CD4-positive, alpha-beta memory T cell (primary cell): ENCODE data around the gene C16orf86. TPM values are rescaled to one million over a fixed set of nuclear protein-coding genes. Genes with fewer than 3 reads are reported as not detected.

Experiments
- CTCF ChIA-PET: fragments of 350-600 bp; sonication (Branson Sonifier 250); formaldehyde crosslinking; loops from one replicate; lab custom pipeline; 2021; ENCODE audit warnings: inconsistent platforms; ENCODE audit not compliant: partially characterized antibody; lab: Charles Lee
- POLR2A ChIA-PET: fragments of 350-600 bp; sonication (Branson Sonifier 250); formaldehyde crosslinking; loops from one replicate; lab custom pipeline; 2021; ENCODE audit not compliant: partially characterized antibody; lab: Charles Lee
- DNase-seq, 5 donors: peaks; one replicate each; pipeline versions ENCODE4 v3.0.0 to v3.0.0-alpha.2; 2020 to 2022; ENCODE audit warnings: mixed read lengths in 1 of 5
- H3K27ac ChIP-seq: one replicate; pipeline ENCODE4 v1.7.0; 2013; ENCODE audit warnings: low read depth, low read length
- H3K27me3 ChIP-seq: 2 replicates; pipeline ENCODE4 v1.7.0; 2013; ENCODE audit warnings: mild to moderate bottlenecking, low read length, moderate library complexity; ENCODE audit not compliant: insufficient read depth
- H3K36me3 ChIP-seq: 2 replicates; pipeline ENCODE4 v1.7.0; 2013; ENCODE audit warnings: mild to moderate bottlenecking, low read length, moderate library complexity; ENCODE audit not compliant: insufficient read depth
- H3K4me1 ChIP-seq: 2 replicates; pipeline ENCODE4 v1.7.0; 2013; ENCODE audit warnings: mild to moderate bottlenecking, low read length, moderate library complexity; ENCODE audit not compliant: insufficient read depth
- H3K4me3 ChIP-seq, 2 donors: one replicate each; pipeline ENCODE4 v1.7.0; 2013; ENCODE audit warnings: low read length in 2 of 2, mild to moderate bottlenecking in 1 of 2
- H3K9me3 ChIP-seq, 2 donors: one replicate each; pipeline ENCODE4 v1.7.0; 2013; ENCODE audit warnings: low read length in 2 of 2, control low read depth in 1 of 2; ENCODE audit not compliant: control insufficient read depth in 1 of 2
- H3K27ac Mint-ChIP-seq, 7 donors: one replicate each; pipeline ENCODE4 v1.8.0; 2020 to 2021; ENCODE audit warnings: mixed read lengths in 7 of 7, mild to moderate bottlenecking in 6 of 7, inconsistent platforms in 3 of 7, moderate library complexity in 3 of 7
- H3K27me3 Mint-ChIP-seq, 2 donors: one replicate each; pipeline ENCODE4 v1.8.0; 2020 to 2021; ENCODE audit warnings: mixed read lengths in 2 of 2
- H3K36me3 Mint-ChIP-seq, 2 donors: one replicate each; pipeline ENCODE4 v1.8.0; 2020 to 2021; ENCODE audit warnings: mixed read lengths in 2 of 2, inconsistent platforms in 1 of 2, mild to moderate bottlenecking in 1 of 2
- H3K4me1 Mint-ChIP-seq, 4 donors: one replicate each; pipeline ENCODE4 v1.8.0; 2020 to 2021; ENCODE audit warnings: mixed read lengths in 4 of 4, mild to moderate bottlenecking in 1 of 4
- H3K4me3 Mint-ChIP-seq, 8 donors: one replicate each; pipeline ENCODE4 v1.8.0; 2020 to 2021; ENCODE audit warnings: mixed read lengths in 8 of 8, mild to moderate bottlenecking in 7 of 8, moderate library complexity in 6 of 8, inconsistent platforms in 3 of 8
- H3K9me3 Mint-ChIP-seq, 8 donors: one replicate each; pipeline ENCODE4 v1.8.0; 2020 to 2021; ENCODE audit warnings: mixed read lengths in 8 of 8, mild to moderate bottlenecking in 5 of 8, inconsistent platforms in 3 of 8, moderate library complexity in 1 of 8
- intact Hi-C: fragments of 100-400 bp; cut with micrococcal nuclease; formaldehyde crosslinking; loops from one replicate; pipeline ENCODE4 v1.15.1; 2023
- polyA plus RNA-seq, 2 donors: library from polyadenylated mRNA; unstranded; fragments of 300-500 nt; fragmentation: Illumina TruSeq; gene quantifications; one replicate each; pipeline ENCODE4 v1.2.3, GENCODE V29; 2021
- total RNA-seq, 2 experiments: library from RNA; stranded (reverse); gene quantifications; one replicate each; pipeline ENCODE4 v1.2.3, GENCODE V29; 2021

C16orf86 gene
- total and polyA plus RNA-seq, 4 experiments from 2014 or later = 2.9 to 4.1 (median 3.8) TPM

- POLR2A ChIA-PET = interaction anchor here (1.3 to 9.5 kb wide), 13 partner anchors 12 to 163 kb away, joined by 4 to 190 read pairs (median 14); partner anchors contain the start of genes ACD, ATP6V0D1, C16orf86 and CTCF
- no peak for DNase-seq
- peak overlapping the region; percentile 93 for H3K27ac ChIP-seq
- Mint-ChIP-seq H3K9me3 (no peaks in the 10 kb centered on the region), H3K36me3 (peaks cover 3 to 13% of the 10 kb centered on the region in 2 donors), H3K4me3 (peak overlapping the region; percentile 51 to 74 (median 68)), H3K4me1 (peaks cover 2 to 28% (median 11%) of the 10 kb centered on the region in 4 donors), H3K27me3 (no peaks in the 10 kb centered on the region), H3K27ac (peak overlapping the region; percentile 67 to 94 (median 89))
- peaks cover 34% of the 10 kb centered on the region for H3K4me1 ChIP-seq
- CTCF ChIA-PET = interaction anchor here (0.7 to 15.0 kb wide), 24 partner anchors 10 to 189 kb away, joined by 3 to 329 read pairs (median 8); partner anchors contain the start of genes ACD, ATP6V0D1, C16orf86 and CTCF
- H3K36me3 ChIP-seq = peaks cover 17% of the 10 kb centered on the region
- no peaks in the 10 kb centered on the region for H3K9me3 ChIP-seq
- H3K4me3 ChIP-seq = no peak overlapping the region
- no peaks in the 10 kb centered on the region for H3K27me3 ChIP-seq
- intact Hi-C loops = loop anchor here (1.0 to 2.0 kb wide), 4 partner anchors 17 to 123 kb away; partner anchors contain the start of genes ACD, CTCF and PARD6A
These were observed 22.6 kb upstream of the C16orf86 start for GRCh38 chr16:67644038-67644437.

- CTCF ChIA-PET = interaction anchor here (0.6 to 15.0 kb wide), 38 partner anchors 12 to 238 kb away, joined by 3 to 329 read pairs (median 4); partner anchors contain the start of genes ACD, ATP6V0D1, C16orf86 and CTCF
- peaks cover 6 to 22% of the 10 kb centered on the region in 2 donors for H3K36me3 Mint-ChIP-seq
- H3K27ac Mint-ChIP-seq = peak overlapping the region; percentile 86 to 94 (median 88)
- peak overlapping the region; percentile 66 to 75 for H3K4me3 ChIP-seq
- H3K9me3 Mint-ChIP-seq = no peaks in the 10 kb centered on the region
- H3K27me3 ChIP-seq = no peaks in the 10 kb centered on the region
- peak overlapping the region; percentile 82 to 91 (median 88) for H3K4me3 Mint-ChIP-seq
- H3K36me3 ChIP-seq = peaks cover 32% of the 10 kb centered on the region
- POLR2A ChIA-PET = interaction anchor here (0.6 to 9.5 kb wide), 22 partner anchors 13 to 360 kb away, joined by 3 to 190 read pairs (median 8); partner anchors contain the start of genes ACD, ATP6V0D1, C16orf86 and CTCF
- no peaks in the 10 kb centered on the region for H3K9me3 ChIP-seq
- H3K27me3 Mint-ChIP-seq = no peaks in the 10 kb centered on the region
- peak overlapping the region; percentile 93 for H3K27ac ChIP-seq
- peaks cover 3 to 33% (median 17%) of the 10 kb centered on the region in 4 donors for H3K4me1 Mint-ChIP-seq
- intact Hi-C loops = loop anchor here (1.0 to 2.0 kb wide), 3 partner anchors 15 to 125 kb away; partner anchors contain the start of genes ACD and PARD6A
- H3K4me1 ChIP-seq = peaks cover 34% of the 10 kb centered on the region
- no peak for DNase-seq
These were observed 21.1 kb upstream of the C16orf86 start for GRCh38 chr16:67645397-67646121.

GRCh38 chr16:67647111-67647651, 19.4 kb upstream of the C16orf86 start:
- ChIA-PET POLR2A (interaction anchor here (1.4 to 9.5 kb wide), 7 partner anchors 11 to 288 kb away, joined by 4 to 190 read pairs (median 29); partner anchors contain the start of genes ACD, CTCF, PARD6A and RIPOR1), CTCF (interaction anchor here (0.5 to 15.0 kb wide), 4 partner anchors 16 to 126 kb away, joined by 3 to 329 read pairs (median 42); partner anchors contain the start of gene CTCF)
- H3K27me3 ChIP-seq = no peaks in the 10 kb centered on the region
- peak overlapping the region; percentile 93 for H3K27ac ChIP-seq
- Mint-ChIP-seq H3K27ac (peak overlapping the region in 2 of 7 donors; percentile 4 to 60), H3K9me3 (peaks cover 0 to 2% (median 0%) of the 10 kb centered on the region in 8 donors), H3K4me1 (peaks cover 6 to 36% (median 24%) of the 10 kb centered on the region in 4 donors), H3K36me3 (peaks cover 18 to 38% of the 10 kb centered on the region in 2 donors), H3K27me3 (no peaks in the 10 kb centered on the region), H3K4me3 (peak overlapping the region in 1 of 8 donors; percentile 9)
- peaks cover 48% of the 10 kb centered on the region for H3K36me3 ChIP-seq
- H3K4me3 ChIP-seq = no peak overlapping the region
- DNase-seq = no peak
- peaks cover 34% of the 10 kb centered on the region for H3K4me1 ChIP-seq
- intact Hi-C loops = no loop called here
- H3K9me3 ChIP-seq = no peaks in the 10 kb centered on the region

GRCh38 chr16:67647681-67648080, 18.9 kb upstream of the C16orf86 start:
- peaks cover 34% of the 10 kb centered on the region for H3K4me1 ChIP-seq
- no peak overlapping the region for H3K4me3 ChIP-seq
- intact Hi-C loops = no loop called here
- no peaks in the 10 kb centered on the region for H3K27me3 ChIP-seq
- Mint-ChIP-seq H3K9me3 (peaks cover 0 to 2% (median 0%) of the 10 kb centered on the region in 8 donors), H3K27me3 (no peaks in the 10 kb centered on the region), H3K27ac (no peak overlapping the region), H3K4me3 (no peak overlapping the region), H3K36me3 (peaks cover 19 to 40% of the 10 kb centered on the region in 2 donors), H3K4me1 (peaks cover 6 to 36% (median 25%) of the 10 kb centered on the region in 4 donors)
- H3K27ac ChIP-seq = no peak overlapping the region
- peaks cover 50% of the 10 kb centered on the region for H3K36me3 ChIP-seq
- CTCF ChIA-PET = interaction anchor here (0.5 to 15.0 kb wide), 3 partner anchors 16 to 126 kb away, joined by 3 to 329 read pairs (median 8); no protein-coding TSS in a partner anchor
- no peak for DNase-seq
- POLR2A ChIA-PET = interaction anchor here (0.6 to 9.5 kb wide), 5 partner anchors 11 to 360 kb away, joined by 3 to 164 read pairs (median 4); partner anchors contain the start of genes ACD, CTCF, PARD6A and RIPOR1
- no peaks in the 10 kb centered on the region for H3K9me3 ChIP-seq

GRCh38 chr16:67648088-67648763, 18.4 kb upstream of the C16orf86 start:
- H3K27ac Mint-ChIP-seq = peak overlapping the region in 2 of 7 donors; percentile 13 to 61
- H3K27me3 Mint-ChIP-seq = no peaks in the 10 kb centered on the region
- no peak overlapping the region for H3K4me3 Mint-ChIP-seq
- ChIA-PET POLR2A (interaction anchor here (0.6 to 9.5 kb wide), 4 partner anchors 10 to 359 kb away, joined by 3 to 164 read pairs (median 48); partner anchors contain the start of genes ACD, CTCF and PARD6A), CTCF (interaction anchor here (1.1 to 15.0 kb wide), 2 partner anchors 101 to 127 kb away, joined by 8 to 329 read pairs; no protein-coding TSS in a partner anchor)
- Histone ChIP-seq H3K9me3 (no peaks in the 10 kb centered on the region), H3K27me3 (no peaks in the 10 kb centered on the region), H3K4me1 (peaks cover 34% of the 10 kb centered on the region), H3K36me3 (peaks cover 50% of the 10 kb centered on the region), H3K27ac (no peak overlapping the region), H3K4me3 (no peak overlapping the region)
- peaks cover 0 to 2% (median 0%) of the 10 kb centered on the region in 8 donors for H3K9me3 Mint-ChIP-seq
- H3K36me3 Mint-ChIP-seq = peaks cover 19 to 40% of the 10 kb centered on the region in 2 donors
- DNase-seq = no peak
- intact Hi-C loops = no loop called here
- H3K4me1 Mint-ChIP-seq = peaks cover 6 to 36% (median 25%) of the 10 kb centered on the region in 4 donors

- ChIA-PET POLR2A (interaction anchor here (0.6 to 9.5 kb wide), 3 partner anchors 10 to 101 kb away, joined by 3 to 164 read pairs (median 5); partner anchors contain the start of genes ACD and PARD6A), CTCF (interaction anchor here (15.0 kb wide), 1 partner anchor 102 kb away, joined by 329 read pairs; no protein-coding TSS in a partner anchor)
- Mint-ChIP-seq H3K27me3 (no peaks in the 10 kb centered on the region), H3K4me3 (no peak overlapping the region), H3K9me3 (peaks cover 0 to 2% (median 0%) of the 10 kb centered on the region in 8 donors), H3K27ac (peak overlapping the region in 3 of 7 donors; percentile 13 to 61 (median 16)), H3K36me3 (peaks cover 19 to 40% of the 10 kb centered on the region in 2 donors), H3K4me1 (peaks cover 6 to 35% (median 24%) of the 10 kb centered on the region in 4 donors)
- no peak overlapping the region for H3K4me3 ChIP-seq
- H3K27ac ChIP-seq = no peak overlapping the region
- H3K36me3 ChIP-seq = peaks cover 50% of the 10 kb centered on the region
- no peaks in the 10 kb centered on the region for H3K9me3 ChIP-seq
- H3K27me3 ChIP-seq = no peaks in the 10 kb centered on the region
- peaks cover 31% of the 10 kb centered on the region for H3K4me1 ChIP-seq
- intact Hi-C loops = no loop called here
- DNase-seq = no peak
These were observed 17.7 kb upstream of the C16orf86 start for GRCh38 chr16:67648764-67649407.
